ENCODE measurements around the gene CHAC1.
A peak's percentile ranks its signal among the peaks of the same experiment; 100 is the strongest.

CHAC1 gene

GRCh38 chr15:40952901-40953712, at the start of gene CHAC1:
TSS of gene CHAC1 (plus strand) at chr15:40953471. CDS start at chr15:40953584, 113 bp downstream.
- peak; percentile 97 to 98 for DNase-seq

DNA sequence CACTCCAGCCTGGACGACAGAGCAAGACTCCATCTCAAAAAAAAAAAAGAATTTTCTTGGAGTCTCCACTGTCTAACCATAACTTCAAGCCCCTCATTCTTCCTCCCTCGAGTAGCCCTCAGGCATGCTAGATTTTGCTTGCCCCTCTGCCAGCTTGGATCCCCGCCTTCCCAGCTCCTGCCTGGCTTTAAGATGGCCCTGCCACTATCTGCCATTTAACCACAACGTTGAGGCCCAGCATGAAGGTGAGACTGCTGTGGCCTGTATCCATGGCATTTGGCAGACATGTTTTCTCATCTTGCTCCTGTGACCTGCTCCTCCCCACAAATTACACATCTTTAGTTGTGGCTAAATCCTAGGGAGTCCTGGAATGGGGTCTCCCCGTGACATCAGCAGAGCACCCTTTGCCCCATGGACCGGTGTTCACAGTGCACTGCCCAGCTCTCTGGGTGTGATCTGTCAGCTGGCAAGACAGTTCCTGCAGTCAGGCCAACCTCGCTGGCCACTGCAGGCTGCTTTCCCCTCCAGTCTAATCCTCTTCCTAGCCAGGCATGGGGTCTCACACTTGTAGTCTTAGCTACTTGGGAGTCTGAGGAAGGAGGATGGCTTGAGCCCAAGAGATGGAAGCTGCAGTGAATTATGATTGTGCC, 48.6 kb upstream of the CHAC1 start:
- DNase-seq, result no peak

GRCh38 chr15:40906091-40906990, 46.9 kb upstream of the CHAC1 start:
- DNase-seq, result peak; percentile 87 to 92

GRCh38 chr15:40906991-40907802, 46.1 kb upstream of the CHAC1 start:
- peak; percentile 68 to 73 for DNase-seq

GRCh38 chr15:40908095-40908494, 45.2 kb upstream of the CHAC1 start:
- DNase-seq, result no peak

- no peak for DNase-seq
Observed at GRCh38 chr15:40909662-40910630, 43.3 kb upstream of the CHAC1 start.

GRCh38 chr15:40911141-40911540, 42.1 kb upstream of the CHAC1 start:
- no peak for DNase-seq

DNA sequence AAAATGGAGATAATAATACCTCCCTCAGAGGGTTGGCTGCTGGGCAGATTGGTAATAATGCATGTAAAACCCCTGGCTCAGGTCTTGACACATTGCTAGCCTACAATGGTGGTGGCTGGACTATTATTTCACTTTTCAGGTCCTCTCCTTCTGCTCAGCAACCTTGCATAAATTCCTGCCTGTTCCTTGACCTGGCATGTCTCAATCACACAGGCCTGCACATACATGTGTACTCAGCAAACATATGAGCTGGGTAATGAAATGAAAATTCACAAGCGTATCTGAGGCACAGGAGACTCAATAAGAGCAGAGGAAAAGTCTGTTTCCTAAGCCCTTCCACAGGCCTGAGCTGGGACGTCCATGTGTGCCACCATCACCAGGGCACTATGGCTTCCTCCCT, 41.6 kb upstream of the CHAC1 start:
- no peak for DNase-seq

GRCh38 chr15:40912478-40912877, 40.8 kb upstream of the CHAC1 start:
- DNase-seq, result no peak

GRCh38 chr15:40914013-40914412, 39.3 kb upstream of the CHAC1 start:
- DNase-seq, result no peak

- DNase-seq, result no peak
Observed at GRCh38 chr15:40914486-40914885, 38.8 kb upstream of the CHAC1 start.

GRCh38 chr15:40915116-40915661, 38.1 kb upstream of the CHAC1 start:
- DNase-seq, result no peak

GRCh38 chr15:40915679-40916078, 37.6 kb upstream of the CHAC1 start:
- no peak for DNase-seq

GRCh38 chr15:40917585-40917984, 35.7 kb upstream of the CHAC1 start:
- no peak for DNase-seq

GRCh38 chr15:40918146-40918798, 35.0 kb upstream of the CHAC1 start:
- no peak for DNase-seq

DNA sequence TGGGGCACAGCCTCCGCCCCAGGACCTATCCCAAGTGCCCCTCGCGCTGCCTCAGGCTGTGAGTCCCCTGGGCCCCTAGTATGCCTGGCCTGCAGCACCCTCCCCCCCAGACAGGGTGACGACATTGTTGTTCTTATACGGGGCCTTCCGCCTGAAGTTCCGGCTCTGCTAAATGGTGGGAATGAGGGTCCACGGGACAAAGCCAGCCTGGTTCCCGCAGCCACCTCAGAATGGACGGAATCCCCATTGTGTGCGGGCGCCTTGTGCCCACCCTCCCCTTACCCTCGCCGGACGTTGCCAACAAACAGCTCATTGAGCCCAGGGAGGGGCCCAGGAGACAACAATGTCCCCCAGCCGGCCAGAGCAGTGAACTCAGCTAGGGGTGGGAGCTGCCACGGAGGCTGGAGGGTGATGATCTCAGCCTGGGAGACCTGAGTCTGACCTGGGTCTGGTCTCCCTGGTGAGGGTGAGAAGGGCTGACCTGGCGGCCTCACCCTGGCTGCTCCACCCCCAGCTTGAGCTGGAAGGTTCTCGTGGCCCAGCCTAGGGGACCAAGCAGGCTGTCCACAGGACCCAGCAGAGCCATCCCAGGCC, 34.4 kb upstream of the CHAC1 start:
- DNase-seq, result no peak

DNA sequence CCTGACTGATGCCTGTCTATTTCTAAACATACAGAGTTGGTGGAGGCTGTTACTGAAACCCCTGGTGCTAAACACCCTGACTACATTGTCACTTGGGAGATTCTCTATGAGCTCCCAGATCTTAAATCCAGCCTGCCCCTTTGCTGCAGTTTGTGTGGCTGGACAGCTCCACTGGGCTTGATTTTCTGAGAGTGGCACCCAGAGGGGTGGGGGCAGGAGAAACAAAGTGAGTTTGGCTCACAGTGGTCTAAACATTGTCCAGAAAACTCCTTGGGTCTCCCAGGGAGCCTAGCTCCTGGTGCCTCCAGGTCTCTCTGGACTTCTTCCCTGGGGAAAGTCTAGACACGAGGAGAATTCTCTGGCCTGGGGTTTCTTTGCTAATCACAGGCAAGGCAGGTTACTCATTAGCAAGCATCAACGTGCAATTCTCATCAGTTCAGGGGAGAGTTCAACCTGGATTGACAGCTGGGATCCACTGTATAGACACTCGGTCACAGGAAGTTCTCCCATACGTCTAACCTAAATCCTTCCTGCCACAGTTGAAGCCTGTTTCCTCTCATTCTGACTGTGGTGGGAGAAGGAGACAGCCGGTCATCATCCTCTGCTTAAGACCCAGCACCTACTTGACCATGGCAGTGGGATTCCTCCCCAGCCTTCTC, 31.2 kb upstream of the CHAC1 start:
- no peak for DNase-seq

DNA sequence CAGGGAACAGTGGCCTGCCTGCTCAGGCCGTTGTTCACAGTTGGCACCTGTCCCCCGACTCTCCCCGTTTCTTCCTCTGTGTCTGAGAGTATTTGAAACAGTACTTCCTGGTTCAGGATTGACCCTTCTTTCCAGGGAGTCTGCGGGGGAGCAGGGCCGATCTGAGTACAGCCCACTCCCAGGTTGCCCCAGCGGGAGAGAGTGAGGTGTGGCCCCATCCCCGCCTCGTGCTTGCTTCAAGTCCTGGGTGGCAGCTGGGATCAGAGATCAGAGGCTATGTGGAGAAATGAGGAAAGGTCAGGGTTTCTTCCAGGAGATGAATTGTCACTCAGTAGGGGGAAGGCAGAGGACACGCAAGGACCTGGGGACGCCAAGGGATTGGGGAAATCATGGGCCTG, 30.7 kb upstream of the CHAC1 start:
- DNase-seq, result no peak

DNA sequence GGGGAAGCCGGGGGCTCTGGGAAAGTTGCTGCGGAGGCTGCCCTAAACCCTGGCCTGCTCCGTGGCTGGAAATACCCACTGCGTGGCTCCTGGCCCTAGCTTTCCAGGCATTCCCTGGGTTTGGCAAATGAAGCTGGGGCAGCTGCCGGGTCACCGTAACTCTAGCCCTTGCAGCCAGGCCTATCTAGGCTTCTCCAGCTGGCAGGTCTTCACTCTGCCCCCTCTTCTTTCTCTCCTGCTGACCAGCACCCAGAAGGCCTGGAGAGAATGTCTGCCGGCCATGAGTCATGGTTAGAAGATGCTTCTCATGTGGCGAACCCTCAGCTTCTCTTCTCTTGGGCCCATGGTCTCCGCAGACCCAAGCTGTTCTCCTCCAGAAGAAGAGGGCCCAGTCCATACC, 29.7 kb upstream of the CHAC1 start:
- no peak for DNase-seq

GRCh38 chr15:40925495-40925862, 27.8 kb upstream of the CHAC1 start:
- no peak for DNase-seq
